Measurements from ENCODE around the gene CCM2L.

Gene CCM2L

GRCh38 chr20:32036252-32036651 is 26.0 kb downstream of the CCM2L start:
- DNase-seq (ENCODE audit: low read depth), result no peak
- no peak for TF ChIP-seq CTCF (conservative IDR thresholded peaks at IDR 0.05; ENCODE audit: low read length)
- no peak overlapping the region for H3K4me3 ChIP-seq (ENCODE audit: low read length)

GRCh38 chr20:32036716-32037485 is 26.7 kb downstream of the CCM2L start:
- peak; percentile 60 for DNase-seq (ENCODE audit: low read depth)

GRCh38 chr20:32037929-32038328 is 27.7 kb downstream of the CCM2L start:
- no peak overlapping the region for H3K4me3 ChIP-seq (ENCODE audit: low read length)
- peak; percentile 61 for DNase-seq (ENCODE audit: low read depth)
- TF ChIP-seq CTCF (conservative IDR thresholded peaks at IDR 0.05; ENCODE audit: low read length), result no peak

More at GRCh38 chr20:32036716-32037485, 26.7 kb downstream of the CCM2L start:
- TF ChIP-seq CTCF (conservative IDR thresholded peaks at IDR 0.05; ENCODE audit: low read length), result no peak
- no peak overlapping the region for H3K4me3 ChIP-seq (ENCODE audit: low read length)

- H3K4me3 ChIP-seq (ENCODE audit: low read length), result no peak overlapping the region
- DNase-seq (ENCODE audit: low read depth), result no peak
- no peak for TF ChIP-seq CTCF (conservative IDR thresholded peaks at IDR 0.05; ENCODE audit: low read length)
Measured at GRCh38 chr20:32040142-32040953, 30.1 kb downstream of the CCM2L start.

- no peak for TF ChIP-seq CTCF (conservative IDR thresholded peaks at IDR 0.05; ENCODE audit: low read length)
- no peak overlapping the region for H3K4me3 ChIP-seq (ENCODE audit: low read length)
- no peak for DNase-seq (ENCODE audit: low read depth)
Measured at GRCh38 chr20:32045999-32046398, 35.8 kb downstream of the CCM2L start.

- no peak overlapping the region for H3K4me3 ChIP-seq (ENCODE audit: low read length)
- no peak for TF ChIP-seq CTCF (conservative IDR thresholded peaks at IDR 0.05; ENCODE audit: low read length)
- no peak for DNase-seq (ENCODE audit: low read depth)
Measured at GRCh38 chr20:32050324-32050841, 40.1 kb downstream of the CCM2L start.
